Lower lobe of right lung (tissue), 2 donors: ENCODE data around the gene CEACAM3. TPM values are rescaled to one million over a fixed set of nuclear protein-coding genes. Genes with fewer than 3 reads are reported as not detected.

Experiments used
- ATAC-seq, 2 donors: fragments of 200-7000 bp; cut with Tn5 transposase; one replicate each; pipeline ENCODE4 v1.9.1; 2020 to 2022; ENCODE audit warnings: mild to moderate bottlenecking in 2 of 2, moderate library complexity in 2 of 2
- DNase-seq: peaks from one replicate; pipeline ENCODE4 v3.0.0-alpha.2; 2020
- H3K27ac ChIP-seq: fragments of 200-600 bp; one replicate; pipeline ENCODE4 v1.8.0; 2022
- H3K27me3 ChIP-seq: fragments of 200-600 bp; one replicate; pipeline ENCODE4 v1.8.0; 2022; ENCODE audit warnings: low read depth
- H3K36me3 ChIP-seq: fragments of 200-600 bp; one replicate; pipeline ENCODE4 v1.8.0; 2022; ENCODE audit warnings: mild to moderate bottlenecking
- H3K4me1 ChIP-seq: fragments of 200-600 bp; one replicate; pipeline ENCODE4 v1.8.0; 2022
- H3K4me3 ChIP-seq: fragments of 200-600 bp; one replicate; pipeline ENCODE4 v1.8.0; 2022; ENCODE audit warnings: mild to moderate bottlenecking
- H3K9me3 ChIP-seq: fragments of 200-600 bp; one replicate; pipeline ENCODE4 v1.8.0; 2022
- intact Hi-C: fragments of 100-400 bp; cut with DNase I; formaldehyde crosslinking; loops from one replicate; pipeline ENCODE4 v1.11.0; 2022
- total RNA-seq: library from RNA; stranded (reverse); fragmentation: NEBNext Ultra II Directional; extraction: Animal tissue kit (Norgen Biotek cat#: 25700); gene quantifications from one replicate; pipeline ENCODE4 v1.2.1, GENCODE V29; 2021
- TF ChIP-seq, protein P1 (sequence below): fragments of 200-600 bp; IDR thresholded peaks from one replicate; pipeline ENCODE4 v1.8.0; 2022; ENCODE audit warnings: antibody characterized with exemption, mild to moderate bottlenecking
- donor health status: DM: no; HTN: yes; CAD: no; lungs with severe emphysema.

The CEACAM3 gene
- total RNA-seq, 1 donor from 2014 or later = 4.3 TPM

- no peaks in the 10 kb centered on the region for H3K9me3 ChIP-seq
- H3K27ac ChIP-seq = no peak overlapping the region
- intact Hi-C loops = no loop called here
- H3K27me3 ChIP-seq = peaks cover 10% of the 10 kb centered on the region
- peaks cover 31% of the 10 kb centered on the region for H3K4me1 ChIP-seq
- DNase-seq = no peak
- H3K36me3 ChIP-seq = no peaks in the 10 kb centered on the region
- ATAC-seq = peak; percentile 80 to 84
- no peak overlapping the region for H3K4me3 ChIP-seq
- TF ChIP-seq, protein P1, sequence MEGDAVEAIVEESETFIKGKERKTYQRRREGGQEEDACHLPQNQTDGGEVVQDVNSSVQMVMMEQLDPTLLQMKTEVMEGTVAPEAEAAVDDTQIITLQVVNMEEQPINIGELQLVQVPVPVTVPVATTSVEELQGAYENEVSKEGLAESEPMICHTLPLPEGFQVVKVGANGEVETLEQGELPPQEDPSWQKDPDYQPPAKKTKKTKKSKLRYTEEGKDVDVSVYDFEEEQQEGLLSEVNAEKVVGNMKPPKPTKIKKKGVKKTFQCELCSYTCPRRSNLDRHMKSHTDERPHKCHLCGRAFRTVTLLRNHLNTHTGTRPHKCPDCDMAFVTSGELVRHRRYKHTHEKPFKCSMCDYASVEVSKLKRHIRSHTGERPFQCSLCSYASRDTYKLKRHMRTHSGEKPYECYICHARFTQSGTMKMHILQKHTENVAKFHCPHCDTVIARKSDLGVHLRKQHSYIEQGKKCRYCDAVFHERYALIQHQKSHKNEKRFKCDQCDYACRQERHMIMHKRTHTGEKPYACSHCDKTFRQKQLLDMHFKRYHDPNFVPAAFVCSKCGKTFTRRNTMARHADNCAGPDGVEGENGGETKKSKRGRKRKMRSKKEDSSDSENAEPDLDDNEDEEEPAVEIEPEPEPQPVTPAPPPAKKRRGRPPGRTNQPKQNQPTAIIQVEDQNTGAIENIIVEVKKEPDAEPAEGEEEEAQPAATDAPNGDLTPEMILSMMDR = peak; percentile 77
These were observed 1.3 kb upstream of the CEACAM3 start for GRCh38 chr19:41795031-41795461.

DNA sequence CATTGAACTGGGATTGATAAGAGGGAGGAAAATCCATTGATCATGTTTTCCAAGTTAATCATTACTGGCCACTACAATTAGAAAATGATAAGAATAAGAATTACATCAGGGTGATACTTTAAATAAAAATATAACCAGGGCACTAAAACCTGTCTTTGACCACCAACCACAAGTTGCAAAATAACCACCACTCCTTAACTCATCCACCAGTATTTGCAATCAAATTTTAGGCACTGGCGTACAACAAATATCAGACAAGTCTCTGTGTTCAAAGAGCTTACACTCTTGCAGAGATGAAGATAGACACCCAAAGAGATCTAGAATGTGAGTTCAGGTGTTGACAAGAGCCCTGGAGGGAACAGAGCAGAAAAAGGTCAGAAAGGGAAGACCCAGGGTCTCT lies 514 bp downstream of the CEACAM3 start:
- TF ChIP-seq, protein P1 = no peak
- H3K27ac ChIP-seq = no peak overlapping the region
- intact Hi-C loops = no loop called here
- no peaks in the 10 kb centered on the region for H3K36me3 ChIP-seq
- no peak overlapping the region for H3K4me3 ChIP-seq
- no peaks in the 10 kb centered on the region for H3K9me3 ChIP-seq
- peaks cover 30% of the 10 kb centered on the region for H3K4me1 ChIP-seq
- DNase-seq (no peak), ATAC-seq (no peak)
- peaks cover 10% of the 10 kb centered on the region for H3K27me3 ChIP-seq

DNA sequence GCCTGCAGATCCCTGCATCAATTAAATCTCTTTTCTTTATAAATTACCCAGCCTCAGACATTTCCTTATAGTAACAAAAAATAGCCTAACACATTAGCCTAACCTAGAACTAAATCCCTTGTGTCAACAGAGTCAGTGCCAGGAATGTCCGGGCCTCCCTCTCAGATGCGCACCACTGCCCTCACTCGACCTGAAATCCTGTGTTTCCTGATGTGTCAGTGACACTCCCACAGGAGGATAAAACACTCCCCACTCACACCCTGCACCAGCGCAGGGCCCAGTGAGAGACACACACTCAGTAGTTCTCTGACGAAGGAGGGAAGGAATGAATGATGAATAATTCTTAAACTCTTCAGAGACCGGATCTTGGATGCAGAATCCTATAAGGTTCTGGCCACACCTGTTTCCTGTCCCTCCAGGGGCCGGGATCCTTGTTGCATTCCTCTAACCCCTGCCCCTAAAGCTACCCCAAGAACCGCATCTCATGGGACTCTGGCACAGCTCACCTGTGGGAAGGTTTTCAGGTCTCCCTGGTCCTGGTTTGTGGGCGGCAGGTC lies 3.1 kb downstream of the CEACAM3 start:
- TF ChIP-seq, protein P1 = no peak

GRCh38 chr19:41801031-41801430 lies 4.6 kb downstream of the CEACAM3 start:
- no peak for ATAC-seq
- Histone ChIP-seq H3K36me3 (no peaks in the 10 kb centered on the region), H3K4me3 (no peak overlapping the region), H3K4me1 (peaks cover 7% of the 10 kb centered on the region), H3K9me3 (no peaks in the 10 kb centered on the region), H3K27ac (peak overlapping the region; percentile 24), H3K27me3 (no peaks in the 10 kb centered on the region)
- intact Hi-C loops = no loop called here
- no peak for DNase-seq
- TF ChIP-seq, protein P1 = no peak

More for the DNA sequence above, 3.1 kb downstream of the CEACAM3 start:
- H3K4me1 ChIP-seq = peaks cover 16% of the 10 kb centered on the region
- H3K9me3 ChIP-seq = no peaks in the 10 kb centered on the region
- no peak overlapping the region for H3K4me3 ChIP-seq
- intact Hi-C loops = no loop called here
- peak; percentile 39 to 47 for ATAC-seq
- no peaks in the 10 kb centered on the region for H3K36me3 ChIP-seq
- H3K27me3 ChIP-seq = no peaks in the 10 kb centered on the region
- DNase-seq = no peak
- H3K27ac ChIP-seq = no peak overlapping the region

GRCh38 chr19:41801792-41802211 lies 5.4 kb downstream of the CEACAM3 start:
- Histone ChIP-seq H3K4me3 (no peak overlapping the region), H3K4me1 (peaks cover 6% of the 10 kb centered on the region), H3K27ac (no peak overlapping the region), H3K36me3 (no peaks in the 10 kb centered on the region), H3K9me3 (no peaks in the 10 kb centered on the region), H3K27me3 (no peaks in the 10 kb centered on the region)
- TF ChIP-seq, protein P1 = no peak
- intact Hi-C loops = no loop called here
- peak; percentile 62 to 63 for ATAC-seq
- DNase-seq = no peak
